Urinary bladder (tissue), 4 donors: ENCODE measurements around the gene DLG1. TPM values are rescaled to one million over a fixed set of nuclear protein-coding genes. Genes with fewer than 3 reads are reported as not detected.

Experiments used
- DNase-seq: peaks from one replicate; pipeline ENCODE4 v3.0.0-alpha.2; 2015; ENCODE audit errors: extremely low spot score
- H3K27ac ChIP-seq: one replicate; pipeline ENCODE4 v1.5.1; 2013; ENCODE audit warnings: low read depth, mild to moderate bottlenecking, moderate library complexity
- H3K36me3 ChIP-seq: one replicate; pipeline ENCODE4 v1.6.1; 2013; ENCODE audit warnings: mild to moderate bottlenecking, moderate library complexity; ENCODE audit not compliant: insufficient read depth
- H3K4me1 ChIP-seq: one replicate; pipeline ENCODE4 v1.6.1; 2013; ENCODE audit warnings: mild to moderate bottlenecking, moderate library complexity; ENCODE audit not compliant: insufficient read depth
- H3K4me3 ChIP-seq: one replicate; pipeline ENCODE4 v1.5.1; 2013; ENCODE audit warnings: low read depth, low read length
- WGBS: extraction: QIAGEN DNeasy Blood & Tissue Kit; methylation state at CpG from one replicate; pipeline ENCODE4 v1.1.7; 2013; 5-methylcytosine and 5-hydroxymethylcytosine counted together
- polyA plus RNA-seq: library from polyadenylated mRNA; stranded (reverse); fragments of 200-250 nt; gene quantifications from one replicate; pipeline ENCODE4 v1.2.3, GENCODE V29; 2013
- total RNA-seq: library from RNA; depleted of rRNA; stranded (reverse); fragments of >200 nt; gene quantifications from one replicate; pipeline ENCODE4 v1.2.3, GENCODE V29; 2014
- donor health status: healthy with polysubstance abuse.
- donor health status: healthy.

DLG1 gene
- total and polyA plus RNA-seq, 2 donors: 27.5 to 163 TPM

DNA sequence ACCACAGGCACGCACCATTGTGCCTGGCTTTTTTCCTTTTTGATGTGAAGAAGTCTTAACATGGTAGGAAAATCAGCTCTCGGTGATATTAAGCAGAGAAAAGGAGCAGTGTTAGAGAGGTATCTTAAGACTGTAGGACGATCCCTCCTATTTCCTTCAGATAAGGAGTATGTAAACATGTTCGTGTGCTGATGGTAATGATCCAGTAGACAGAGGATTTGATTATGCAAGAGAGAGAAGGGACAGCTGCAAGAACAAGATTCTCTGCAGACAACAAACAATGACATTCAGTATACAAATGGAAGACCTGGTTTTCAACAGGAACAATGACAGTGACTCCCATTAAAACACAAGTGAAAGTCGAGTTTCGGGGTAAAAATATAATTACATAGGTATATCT, 173.7 kb downstream of the DLG1 start:
- no peak for DNase-seq
- no peak overlapping the region for H3K27ac ChIP-seq

DNA sequence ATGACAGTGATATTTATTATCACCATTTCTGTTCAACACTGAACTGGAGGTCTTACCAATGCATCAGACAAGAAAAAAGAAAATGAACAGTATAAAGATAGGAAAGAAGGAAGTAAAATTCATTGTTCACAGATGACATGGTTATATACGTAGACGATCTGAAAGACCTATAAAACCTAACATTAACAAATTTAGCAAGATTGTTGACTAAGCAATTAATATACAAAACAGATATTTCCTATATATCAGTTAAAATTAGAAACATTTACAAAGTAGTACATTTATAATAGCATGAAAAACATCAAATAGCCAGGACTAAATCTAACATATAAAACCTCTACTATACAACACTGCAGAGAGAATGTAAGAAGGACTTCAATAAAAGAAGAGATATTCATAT, 176.0 kb downstream of the DLG1 start:
- Histone ChIP-seq H3K4me1 (no peaks in the 10 kb centered on the region), H3K36me3 (no peaks in the 10 kb centered on the region), H3K27ac (no peak overlapping the region), H3K4me3 (no peak overlapping the region)
- no peak for DNase-seq
- 48% methylated on average over 2 of the region's 2 CpGs for WGBS

More for the DNA sequence above, 173.7 kb downstream of the DLG1 start:
- Histone ChIP-seq H3K4me3 (no peak overlapping the region), H3K4me1 (no peaks in the 10 kb centered on the region), H3K36me3 (peaks cover 1% of the 10 kb centered on the region)
- WGBS: 59% methylated on average over 6 of the region's 6 CpGs

DNA sequence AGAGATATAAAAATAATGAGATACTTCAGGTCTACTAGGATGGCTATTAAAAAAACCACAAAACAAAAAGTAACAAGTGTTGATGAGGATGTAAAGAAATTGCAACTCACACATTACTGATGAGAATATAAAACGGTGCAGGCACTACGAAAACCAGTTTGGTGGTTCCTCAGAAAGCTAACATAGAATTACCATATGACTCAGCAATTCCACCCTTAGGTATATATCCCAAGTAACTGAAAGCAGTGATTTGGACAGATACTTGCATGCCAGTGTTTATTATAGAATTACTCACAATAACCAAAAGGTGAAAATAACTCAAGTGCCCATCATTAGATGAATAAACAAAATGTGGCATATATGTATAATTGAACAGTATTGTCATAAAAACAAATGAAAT, 181.3 kb downstream of the DLG1 start:
- Histone ChIP-seq H3K4me1 (no peaks in the 10 kb centered on the region), H3K4me3 (no peak overlapping the region), H3K36me3 (peaks cover 4% of the 10 kb centered on the region), H3K27ac (no peak overlapping the region)
- DNase-seq: no peak
- 82% methylated on average over 2 of the region's 2 CpGs for WGBS

DNA sequence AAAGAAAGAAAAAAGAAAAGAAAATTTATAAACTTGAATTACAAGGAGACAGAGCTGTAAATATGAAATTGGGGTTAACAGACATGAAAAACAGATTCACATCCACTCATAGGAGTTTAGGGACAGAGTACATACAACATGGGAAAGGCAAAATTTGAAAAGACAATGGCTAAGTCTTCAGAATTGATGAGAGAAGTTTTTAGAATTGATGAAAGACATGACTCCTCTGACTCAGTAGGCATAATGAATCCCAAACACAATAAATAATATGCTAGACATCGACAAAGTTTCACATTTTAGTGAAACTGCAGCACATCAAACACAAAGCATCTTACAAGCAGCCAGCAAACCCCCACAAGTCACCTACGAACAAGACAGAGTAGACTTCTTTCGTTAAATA, 184.4 kb downstream of the DLG1 start:
- H3K36me3 ChIP-seq: peaks cover 4% of the 10 kb centered on the region
- H3K27ac ChIP-seq: no peak overlapping the region
- 96% methylated on average over 3 of the region's 3 CpGs for WGBS
- DNase-seq: no peak
- no peaks in the 10 kb centered on the region for H3K4me1 ChIP-seq
- H3K4me3 ChIP-seq: no peak overlapping the region

GRCh38 chr3:197111685-197112084, 186.7 kb downstream of the DLG1 start:
- H3K27ac ChIP-seq: no peak overlapping the region
- no peaks in the 10 kb centered on the region for H3K4me1 ChIP-seq
- H3K36me3 ChIP-seq: peaks cover 4% of the 10 kb centered on the region
- H3K4me3 ChIP-seq: no peak overlapping the region
- DNase-seq: no peak

- no peak overlapping the region for H3K4me3 ChIP-seq
- 63% methylated on average over 2 of the region's 2 CpGs for WGBS
- no peak for DNase-seq
- H3K36me3 ChIP-seq: no peaks in the 10 kb centered on the region
- no peaks in the 10 kb centered on the region for H3K4me1 ChIP-seq
- no peak overlapping the region for H3K27ac ChIP-seq
These were observed 192.6 kb downstream of the DLG1 start for GRCh38 chr3:197105786-197106185.

DNA sequence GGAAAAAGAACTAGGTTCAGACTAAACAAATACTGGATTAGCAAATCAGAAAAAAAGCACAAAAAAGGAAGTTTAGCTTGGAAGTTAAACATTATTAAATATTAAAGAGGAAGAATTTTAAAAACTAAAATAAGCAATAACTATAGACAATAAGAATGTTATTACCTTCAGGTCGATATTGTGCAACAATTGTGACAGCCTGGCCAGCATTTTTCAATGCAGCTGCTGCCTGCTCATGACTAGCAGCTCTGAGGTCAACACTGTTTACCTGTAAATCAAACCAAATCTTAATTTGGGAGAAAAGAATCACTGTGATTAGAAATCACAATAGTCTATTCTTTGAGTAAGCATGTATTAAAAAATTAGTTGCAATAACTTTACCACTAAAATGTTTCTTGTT, 193.7 kb downstream of the DLG1 start:
- DNase-seq: no peak
- Histone ChIP-seq H3K36me3 (no peaks in the 10 kb centered on the region), H3K4me3 (no peak overlapping the region), H3K27ac (no peak overlapping the region), H3K4me1 (no peaks in the 10 kb centered on the region)
- 65% methylated on average over 1 of the region's 1 CpG for WGBS

GRCh38 chr3:197103766-197104165, 194.6 kb downstream of the DLG1 start:
- no peak overlapping the region for H3K27ac ChIP-seq
- no peak overlapping the region for H3K4me3 ChIP-seq
- no peaks in the 10 kb centered on the region for H3K36me3 ChIP-seq
- no peaks in the 10 kb centered on the region for H3K4me1 ChIP-seq
- 84% methylated on average over 1 of the region's 1 CpG for WGBS
- no peak for DNase-seq

DNA sequence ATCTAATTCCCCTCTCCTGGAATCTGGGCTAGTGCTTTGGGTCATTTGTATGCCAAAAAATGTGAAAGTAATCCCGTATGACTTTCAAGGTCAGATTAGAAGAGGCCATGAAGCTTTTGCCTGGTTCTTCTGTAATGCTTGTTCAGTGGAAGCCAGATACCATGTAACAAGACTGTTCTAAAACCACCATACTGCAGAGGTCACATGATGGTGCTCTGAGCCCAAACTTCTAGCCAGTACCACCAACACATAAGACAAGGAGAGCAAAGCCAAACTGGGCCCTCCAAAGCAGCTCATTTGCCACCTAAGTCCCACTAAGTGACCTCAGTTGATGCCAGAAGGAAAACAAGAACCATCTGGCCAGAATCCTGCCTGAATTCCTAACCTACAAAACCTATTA, 204.5 kb downstream of the DLG1 start:
- Histone ChIP-seq H3K4me1 (no peaks in the 10 kb centered on the region), H3K4me3 (no peak overlapping the region), H3K27ac (no peak overlapping the region), H3K36me3 (no peaks in the 10 kb centered on the region)
- no peak for DNase-seq
- 80% methylated on average over 1 of the region's 1 CpG for whole genome bisulfite sequencing

- no peak overlapping the region for H3K4me3 ChIP-seq
- H3K36me3 ChIP-seq: no peaks in the 10 kb centered on the region
- DNase-seq: no peak
- 72% methylated on average over 3 of the region's 3 CpGs for whole genome bisulfite sequencing
- H3K27ac ChIP-seq: no peak overlapping the region
- H3K4me1 ChIP-seq: no peaks in the 10 kb centered on the region
These were observed 210.0 kb downstream of the DLG1 start for GRCh38 chr3:197088370-197088769.

DNA sequence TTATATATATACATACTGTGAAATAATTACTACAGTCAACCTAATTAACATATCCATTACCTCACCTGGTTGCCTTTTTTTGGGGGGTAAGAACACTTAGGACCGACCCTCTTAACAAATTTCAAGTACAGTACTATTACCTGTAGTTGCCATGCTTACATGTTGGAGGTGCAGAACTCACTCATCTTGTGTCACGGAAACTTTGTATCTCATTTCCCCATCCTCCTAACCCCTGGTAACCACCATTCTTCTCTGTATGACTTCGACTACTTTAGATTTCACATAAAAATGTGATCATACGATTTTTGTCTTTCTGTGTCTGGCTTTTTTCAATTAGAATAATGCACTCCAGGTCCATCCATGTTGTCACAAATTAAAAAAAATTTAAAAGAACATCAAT, 213.3 kb downstream of the DLG1 start:
- H3K4me3 ChIP-seq: no peak overlapping the region
- H3K4me1 ChIP-seq: no peaks in the 10 kb centered on the region
- H3K27ac ChIP-seq: no peak overlapping the region
- no peak for DNase-seq
- H3K36me3 ChIP-seq: no peaks in the 10 kb centered on the region
- WGBS: 93% methylated on average over 4 of the region's 4 CpGs

- no peak overlapping the region for H3K27ac ChIP-seq
- H3K36me3 ChIP-seq: no peaks in the 10 kb centered on the region
- DNase-seq: no peak
- H3K4me1 ChIP-seq: no peaks in the 10 kb centered on the region
- no peak overlapping the region for H3K4me3 ChIP-seq
- 89% methylated on average over 4 of the region's 4 CpGs for WGBS
These were observed 214.9 kb downstream of the DLG1 start for GRCh38 chr3:197083486-197083885.

- no peaks in the 10 kb centered on the region for H3K36me3 ChIP-seq
- WGBS: 64% methylated on average over 2 of the region's 2 CpGs
- no peak overlapping the region for H3K27ac ChIP-seq
- no peak for DNase-seq
- no peaks in the 10 kb centered on the region for H3K4me1 ChIP-seq
- no peak overlapping the region for H3K4me3 ChIP-seq
These were observed 215.5 kb downstream of the DLG1 start for GRCh38 chr3:197082871-197083270.

- no peak overlapping the region for H3K27ac ChIP-seq
- no peak for DNase-seq
- H3K4me3 ChIP-seq: no peak overlapping the region
- no peaks in the 10 kb centered on the region for H3K4me1 ChIP-seq
- 97% methylated on average over 10 of the region's 10 CpGs for WGBS
- no peaks in the 10 kb centered on the region for H3K36me3 ChIP-seq
These were observed 218.1 kb downstream of the DLG1 start for GRCh38 chr3:197080344-197080743.

DNA sequence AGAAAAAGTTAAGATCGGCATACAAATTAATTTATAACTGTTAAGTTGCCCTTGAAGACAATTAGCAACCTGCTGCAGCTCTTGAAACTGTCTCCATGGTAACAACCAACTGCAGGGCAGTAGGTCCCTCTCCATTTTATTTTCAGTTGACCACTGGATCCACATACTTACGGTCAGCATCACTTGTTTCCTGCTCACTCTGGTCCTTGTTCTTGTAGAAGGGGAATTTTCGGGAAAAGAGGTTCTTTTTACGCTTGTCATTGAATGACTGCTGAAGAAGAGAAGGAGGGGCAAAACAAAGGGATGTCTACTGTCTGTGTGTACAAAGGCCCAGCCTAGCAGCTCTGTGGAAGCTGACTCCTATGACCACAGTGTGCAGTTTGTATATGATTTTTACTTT, 222.0 kb downstream of the DLG1 start:
- Histone ChIP-seq H3K4me1 (no peaks in the 10 kb centered on the region), H3K4me3 (no peak overlapping the region), H3K27ac (no peak overlapping the region), H3K36me3 (no peaks in the 10 kb centered on the region)
- DNase-seq: no peak
- 90% methylated on average over 4 of the region's 4 CpGs for WGBS
